ENCODE results near the gene SMARCAL1.
"Not testable (repeated sequence)": the region's sequence is repeated elsewhere in the genome, so short reads cannot be mapped to it uniquely, and the experiment has no call there.

SMARCAL1 gene

GRCh38 chr2:216501854-216502253 is 89.6 kb downstream of the SMARCAL1 start:
- no peak for DNase-seq (ENCODE audit: low read depth in 2 of 2)

DNA sequence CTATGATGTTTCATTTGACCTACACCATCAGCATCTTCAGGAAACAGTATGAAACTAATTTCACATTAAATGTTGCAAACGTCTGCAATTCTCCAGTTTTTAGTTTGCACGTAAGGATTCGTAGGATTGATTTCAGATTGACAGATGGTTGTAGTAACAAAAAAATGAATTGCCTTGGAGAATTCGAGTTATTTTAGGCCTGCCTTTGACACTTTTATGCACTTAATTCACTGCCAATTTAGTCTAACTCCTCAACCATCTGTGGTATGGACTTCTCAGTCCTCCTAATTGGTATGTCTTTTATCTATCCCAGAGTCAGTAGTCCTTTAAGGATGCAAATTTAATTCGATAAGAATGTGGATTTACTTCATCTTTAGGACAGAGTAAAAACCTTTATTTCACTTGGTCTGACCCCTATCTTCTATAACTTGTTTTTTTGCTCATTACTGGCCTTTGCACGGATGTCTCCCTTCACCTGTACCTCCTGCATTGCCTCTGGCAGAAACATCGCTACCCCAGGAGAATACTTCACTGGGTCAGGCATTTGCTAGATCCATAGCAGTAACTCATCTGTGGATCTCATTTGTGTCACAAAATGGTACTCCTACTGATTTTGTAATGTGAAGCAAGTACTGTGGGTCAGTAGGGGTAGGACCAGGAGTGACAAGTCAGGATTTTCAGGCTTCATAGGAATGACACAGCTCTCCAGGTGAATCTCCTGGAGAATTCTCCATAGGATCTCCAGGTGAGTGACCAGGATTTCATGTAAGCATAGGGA is 90.3 kb downstream of the SMARCAL1 start:
- DNase-seq (ENCODE audit: low read depth in 2 of 2): no peak

DNA sequence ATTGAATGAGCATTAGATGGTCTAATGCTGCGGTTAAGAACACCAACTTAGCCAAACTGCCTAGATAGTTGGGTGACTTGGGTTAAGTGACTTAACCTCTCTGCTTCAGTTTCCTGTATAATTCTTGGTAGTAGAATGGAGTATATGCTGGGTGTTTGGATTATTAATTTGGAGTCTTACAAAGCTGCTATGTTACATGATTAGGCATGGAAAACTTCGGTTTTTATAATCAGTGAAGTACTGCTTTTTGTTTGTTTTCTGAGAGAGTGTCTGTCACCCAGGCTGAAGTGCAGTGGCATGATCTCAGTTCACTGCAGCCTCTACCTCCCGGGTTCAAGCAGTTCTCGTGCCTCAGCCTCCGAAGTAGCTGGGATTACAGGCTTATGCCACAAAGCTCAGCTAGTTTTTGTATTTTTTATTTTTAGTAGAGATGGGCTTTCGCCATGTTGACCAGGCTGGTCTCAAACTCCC is 90.9 kb downstream of the SMARCAL1 start:
- DNase-seq (ENCODE audit: low read depth in 2 of 2): no peak

DNA sequence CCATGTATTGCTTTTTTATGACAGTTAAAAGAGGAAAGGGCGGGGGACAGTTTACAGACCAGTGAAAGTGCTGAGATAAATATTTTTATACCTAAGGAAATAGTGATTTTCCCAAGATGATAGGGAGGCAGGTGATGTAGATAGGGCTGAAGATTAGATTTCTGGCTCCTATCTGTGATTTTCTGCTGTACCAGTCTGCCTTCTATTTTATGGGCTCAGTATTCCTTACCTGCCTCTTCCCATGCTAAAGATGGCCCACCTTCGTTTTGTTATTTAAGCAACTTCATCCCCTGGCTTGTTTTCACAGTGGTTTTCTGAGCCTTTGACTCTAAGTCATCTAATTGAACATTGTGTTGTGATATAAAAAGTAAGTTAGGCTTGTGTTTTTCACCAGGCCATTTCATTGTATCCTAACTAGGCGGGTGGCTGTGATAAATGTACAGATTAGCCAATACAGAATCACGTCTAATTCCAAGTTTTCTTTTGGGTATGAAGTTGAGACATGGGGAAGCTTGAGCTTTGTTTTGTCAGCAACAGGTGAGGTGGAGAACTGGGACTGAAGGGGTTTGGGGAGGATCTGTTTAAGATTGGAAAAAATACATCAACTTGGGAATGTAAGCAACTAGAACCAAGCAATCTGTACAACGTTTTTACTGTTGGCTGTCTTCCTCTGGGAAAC is 91.6 kb downstream of the SMARCAL1 start:
- DNase-seq (ENCODE audit: low read depth in 2 of 2): no peak

- DNase-seq (ENCODE audit: low read depth in 2 of 2): no peak
Measured at GRCh38 chr2:216504376-216504762, 92.1 kb downstream of the SMARCAL1 start.

DNA sequence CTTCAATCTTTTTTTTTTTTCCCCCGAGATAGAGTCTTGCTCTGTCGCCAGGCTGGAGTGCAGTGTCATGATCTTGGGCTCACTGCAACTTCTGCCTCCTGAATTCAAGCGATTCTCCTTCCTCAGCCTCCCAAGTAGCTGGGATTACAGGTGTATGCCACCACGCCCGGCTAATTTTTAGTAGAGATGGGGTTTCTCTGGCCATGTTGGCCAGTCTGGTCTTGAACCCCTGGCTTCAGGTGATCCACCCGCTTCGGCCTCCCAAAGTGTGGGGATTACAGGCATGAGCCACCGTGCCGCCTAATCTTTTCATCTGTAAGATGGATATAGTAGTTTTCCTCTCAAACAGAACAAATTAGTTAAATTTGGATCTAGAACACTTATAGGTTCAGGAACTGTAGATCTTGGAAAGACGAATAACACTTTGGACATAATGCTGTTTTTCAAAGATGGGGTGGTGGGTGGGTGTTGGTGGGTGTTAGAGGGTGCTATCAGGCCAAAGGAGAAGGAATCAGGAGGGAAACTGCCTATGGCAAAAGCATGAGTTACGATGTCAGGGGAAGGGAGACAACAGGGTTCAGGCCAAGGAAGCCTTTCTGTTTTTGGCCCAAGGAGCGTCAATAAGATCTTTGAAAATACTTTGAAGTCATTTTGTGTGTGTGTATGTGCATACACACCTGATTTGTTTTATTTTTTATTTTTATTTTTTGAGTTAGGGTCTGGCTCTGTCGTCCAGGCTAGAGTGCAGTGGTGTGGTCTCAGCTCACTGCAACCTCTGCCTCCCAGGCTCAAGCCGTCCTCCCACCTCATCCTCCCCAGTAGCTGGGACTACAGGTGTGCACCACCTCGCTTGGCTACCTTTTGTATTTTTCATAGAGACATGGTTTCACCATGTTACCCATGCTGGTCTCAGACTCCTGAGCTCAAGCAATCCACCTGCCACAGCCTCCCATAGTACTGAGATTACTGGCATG is 93.1 kb downstream of the SMARCAL1 start:
- DNase-seq (ENCODE audit: low read depth in 2 of 2): no peak

DNA sequence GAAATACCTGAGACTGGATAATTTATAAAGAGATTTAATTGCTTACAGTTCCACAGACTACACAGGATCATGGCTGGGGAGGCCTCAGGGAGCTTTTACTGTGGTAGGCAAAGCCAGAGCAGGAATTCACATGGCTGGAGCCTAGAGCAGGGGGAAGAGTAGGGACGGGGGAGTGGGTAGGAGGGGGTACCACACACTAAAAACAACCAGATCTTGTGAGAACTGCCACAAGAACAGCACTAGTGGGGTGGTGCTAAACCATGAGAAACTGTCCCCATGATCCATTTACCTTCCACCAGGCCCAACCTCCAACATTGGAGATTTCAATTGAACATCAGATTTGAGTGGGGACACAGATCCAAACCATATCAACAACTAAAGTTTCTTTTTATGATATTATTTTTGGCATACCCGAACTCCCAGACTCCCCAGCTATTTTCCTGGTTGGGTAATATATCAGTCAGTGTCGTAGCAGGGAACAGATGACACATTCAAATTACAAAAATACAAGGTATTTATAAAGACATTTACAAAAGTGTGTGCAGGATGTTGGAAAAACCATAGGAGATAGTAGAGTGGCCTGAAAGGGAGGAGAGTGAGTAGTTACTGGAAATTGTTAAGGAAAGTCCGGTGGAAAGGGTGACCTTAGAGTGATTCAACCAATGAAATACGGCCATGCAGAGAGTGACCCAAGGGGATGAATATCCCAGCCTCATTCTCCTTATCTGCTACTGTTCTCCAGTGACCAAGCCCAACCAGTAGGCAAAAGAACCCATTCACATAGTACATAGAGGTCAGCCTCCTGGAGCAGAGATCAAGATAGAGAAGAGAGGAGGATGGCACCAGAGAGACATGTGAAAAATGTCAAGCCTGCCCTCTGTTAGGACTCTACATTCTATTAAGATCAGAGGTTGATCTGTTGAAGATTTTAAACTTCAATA is 95.2 kb downstream of the SMARCAL1 start:
- DNase-seq (ENCODE audit: low read depth in 2 of 2): no peak

DNA sequence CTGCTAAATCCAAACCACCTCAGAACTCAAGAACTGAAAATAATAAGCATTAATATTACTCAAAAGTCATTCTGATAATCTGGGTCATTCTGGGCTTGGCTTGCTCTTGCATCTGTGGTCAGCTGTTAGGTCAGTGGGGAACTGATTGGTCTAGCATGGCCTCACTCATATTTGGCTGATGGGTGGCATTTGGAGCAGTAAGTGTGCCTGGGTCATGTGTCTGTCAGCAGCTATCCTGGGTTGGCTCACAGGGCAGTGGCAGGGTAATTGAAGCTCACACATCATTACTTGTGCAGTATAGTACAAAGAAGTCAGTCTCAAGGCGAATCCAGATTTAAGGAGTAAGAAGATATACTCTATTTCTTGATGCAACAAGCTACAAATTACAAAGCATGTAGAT is 95.9 kb downstream of the SMARCAL1 start:
- DNase-seq (ENCODE audit: low read depth in 2 of 2): no peak

DNA sequence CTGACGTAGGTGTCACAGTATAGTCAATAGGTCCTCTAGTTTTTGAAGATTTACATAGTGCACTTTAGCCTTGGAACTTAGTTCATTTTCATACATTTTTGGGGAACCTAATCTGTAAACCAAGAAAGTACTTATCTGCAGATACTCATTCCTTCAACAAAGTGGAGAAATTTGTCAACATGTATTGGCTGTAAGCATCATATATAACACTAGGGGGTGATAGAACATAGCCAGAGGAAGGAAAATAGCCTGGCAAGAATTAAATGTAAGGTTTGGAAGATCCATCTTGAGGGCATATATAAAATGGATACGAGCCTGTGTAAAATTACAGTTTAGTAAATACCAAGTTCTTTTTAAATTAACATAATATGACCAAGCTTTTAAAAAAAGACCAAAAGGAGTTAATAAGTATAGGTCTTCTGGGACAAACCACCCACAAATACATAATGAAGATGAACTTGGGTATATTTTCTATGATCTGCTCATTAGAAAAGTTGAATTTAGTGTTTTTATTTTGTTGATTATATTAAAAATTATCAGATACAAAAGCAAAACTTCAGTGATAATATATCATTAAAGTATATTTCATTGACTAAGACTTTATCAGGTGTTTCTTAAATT is 104.6 kb downstream of the SMARCAL1 start:
- no peak for DNase-seq (ENCODE audit: low read depth in 2 of 2)

- no peak for DNase-seq (ENCODE audit: low read depth in 2 of 2)
Measured at GRCh38 chr2:216517447-216518225, 105.4 kb downstream of the SMARCAL1 start.

DNA sequence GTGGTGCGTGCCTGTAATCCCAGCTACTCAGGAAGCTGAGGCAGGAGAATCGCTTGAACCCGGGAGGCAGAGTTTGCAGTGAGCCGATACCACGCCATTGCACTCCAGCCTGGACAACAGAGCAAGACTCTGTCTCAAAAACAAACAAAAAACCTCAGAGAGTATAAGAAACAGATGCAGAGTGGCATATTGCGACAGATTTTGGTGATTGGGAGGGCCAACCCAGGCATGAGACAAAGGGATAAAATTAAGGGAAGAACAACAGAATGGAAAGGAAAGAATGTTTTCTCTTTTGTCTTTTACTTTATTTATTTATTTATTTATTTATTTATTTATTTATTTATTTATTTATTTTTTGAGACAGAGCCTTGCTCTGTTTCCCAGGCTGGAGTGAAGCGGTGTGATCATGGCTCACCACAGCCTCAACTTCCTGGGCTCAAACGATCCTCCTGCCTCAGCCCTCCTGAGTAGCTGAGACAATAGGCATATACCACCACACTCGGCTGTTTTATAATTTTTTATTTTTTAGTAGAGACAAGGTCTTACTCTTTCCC is 106.4 kb downstream of the SMARCAL1 start:
- DNase-seq (ENCODE audit: low read depth in 2 of 2): not testable (repeated sequence)

GRCh38 chr2:216519154-216519762 is 107.0 kb downstream of the SMARCAL1 start:
- DNase-seq (ENCODE audit: low read depth in 2 of 2): peak; percentile 6 to 33

- DNase-seq (ENCODE audit: low read depth in 2 of 2): no peak
Measured at GRCh38 chr2:216520112-216520511, 107.8 kb downstream of the SMARCAL1 start.

DNA sequence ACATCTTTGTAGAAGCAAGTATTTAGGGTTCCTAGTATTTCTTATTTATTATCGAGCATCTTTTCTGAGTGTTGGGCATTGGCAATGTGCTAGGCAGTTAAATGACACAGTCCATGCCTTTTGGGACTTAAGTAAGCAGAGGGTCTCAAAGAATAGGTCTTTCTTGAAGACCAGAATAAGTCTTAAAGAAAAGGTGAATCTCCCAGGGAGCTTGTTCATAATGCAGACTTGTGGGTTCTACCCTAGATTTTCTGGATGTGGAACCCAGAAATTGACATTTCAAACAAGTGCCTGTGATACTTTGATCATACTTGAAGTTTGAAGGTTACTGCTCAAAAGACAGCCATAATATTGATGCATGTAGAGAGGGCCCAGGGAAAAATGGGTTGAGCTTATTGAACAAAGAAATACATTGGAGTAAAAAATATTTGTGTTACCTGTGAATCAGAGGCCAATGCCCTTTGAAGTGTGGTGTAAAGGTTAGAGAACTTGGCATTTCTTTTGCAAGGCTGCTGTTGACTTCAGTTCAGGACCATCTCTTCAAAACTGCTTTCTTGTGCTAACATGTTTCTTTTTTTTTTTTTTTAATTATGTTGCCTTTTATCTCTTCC is 110.7 kb downstream of the SMARCAL1 start:
- DNase-seq (ENCODE audit: low read depth in 2 of 2): no peak

- DNase-seq (ENCODE audit: low read depth in 2 of 2): no peak
Measured at GRCh38 chr2:216525972-216526371, 113.7 kb downstream of the SMARCAL1 start.

- DNase-seq (ENCODE audit: low read depth in 2 of 2): no peak
Measured at GRCh38 chr2:216526939-216527338, 114.7 kb downstream of the SMARCAL1 start.

DNA sequence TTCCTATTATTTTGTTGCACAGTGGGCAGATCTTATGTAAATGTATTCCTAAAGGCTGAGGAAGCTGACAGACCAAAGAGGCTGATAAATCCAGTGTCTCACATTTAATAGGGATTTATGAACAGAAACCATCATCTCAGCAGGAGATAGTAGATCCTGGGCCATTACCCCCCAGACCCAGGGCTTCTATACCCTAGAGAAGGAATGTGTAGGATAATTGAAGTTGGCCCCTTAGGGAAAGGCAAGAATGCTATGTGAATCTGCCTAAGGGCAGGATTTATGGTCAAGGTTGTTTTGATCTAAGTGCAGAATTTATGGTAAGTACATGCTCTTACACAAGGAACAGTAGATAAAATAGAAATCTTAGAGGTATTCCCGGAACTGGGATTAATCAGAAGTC is 115.3 kb downstream of the SMARCAL1 start:
- no peak for DNase-seq (ENCODE audit: low read depth in 2 of 2)

GRCh38 chr2:216532562-216532961 is 120.3 kb downstream of the SMARCAL1 start:
- DNase-seq (ENCODE audit: low read depth in 2 of 2): no peak
